ENCODE measurements around the gene RBMS1. TPM values are rescaled to one million over a fixed set of nuclear protein-coding genes. Genes with fewer than 3 reads are reported as not detected.

RBMS1 gene
- total and polyA plus RNA-seq, 2 of the 4 experiments (the other 2 are of a cell fraction), result 43.5 to 64.9 TPM

GRCh38 chr2:160417745-160418397 is 75.7 kb downstream of the RBMS1 start (continued):
- TF ChIP-seq, protein P1, sequence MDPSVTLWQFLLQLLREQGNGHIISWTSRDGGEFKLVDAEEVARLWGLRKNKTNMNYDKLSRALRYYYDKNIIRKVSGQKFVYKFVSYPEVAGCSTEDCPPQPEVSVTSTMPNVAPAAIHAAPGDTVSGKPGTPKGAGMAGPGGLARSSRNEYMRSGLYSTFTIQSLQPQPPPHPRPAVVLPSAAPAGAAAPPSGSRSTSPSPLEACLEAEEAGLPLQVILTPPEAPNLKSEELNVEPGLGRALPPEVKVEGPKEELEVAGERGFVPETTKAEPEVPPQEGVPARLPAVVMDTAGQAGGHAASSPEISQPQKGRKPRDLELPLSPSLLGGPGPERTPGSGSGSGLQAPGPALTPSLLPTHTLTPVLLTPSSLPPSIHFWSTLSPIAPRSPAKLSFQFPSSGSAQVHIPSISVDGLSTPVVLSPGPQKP (IDR thresholded peaks at IDR 0.05; ENCODE audit: borderline replicate concordance, low read depth, low read length), result no peak

GRCh38 chr2:160415991-160416390 is 77.6 kb downstream of the RBMS1 start:
- peak; percentile 86 for DNase-seq

More at GRCh38 chr2:160415991-160416390, 77.6 kb downstream of the RBMS1 start:
- dilution Hi-C loops (cut with HindIII; ENCODE audit: low sequenced_read_pairs, unreplicated experiment) (no loop called here), in situ Hi-C loops (cut with MboI; ENCODE audit: low sequenced_read_pairs) (loop anchor here (10.0 kb wide), 1 partner anchor 549 kb away; no protein-coding TSS in a partner anchor), intact Hi-C loops (cut with micrococcal nuclease) (no loop called here)
- Histone ChIP-seq H3K9ac (ENCODE audit: low read depth, low read length) (no peak overlapping the region), H2BK5ac (ENCODE audit: low read depth, low read length, poor library complexity, severe bottlenecking) (no peak overlapping the region), H3K4me1 (ENCODE audit: control insufficient read depth, insufficient read depth, low read length) (peaks cover 21% of the 10 kb centered on the region), H4K5ac (ENCODE audit: low read depth, low read length) (no peak overlapping the region), H3K4ac (ENCODE audit: low read depth, low read length) (no peak overlapping the region), H4K20me1 (ENCODE audit: insufficient read depth, low read length) (peaks cover 14% of the 10 kb centered on the region; the same call in 1 of the 2 replicates), H3K9me1 (ENCODE audit: insufficient read depth, low read length) (peaks cover 19% of the 10 kb centered on the region), H2BK20ac (ENCODE audit: low read depth, low read length) (no peak overlapping the region; the same call in 1 of the 2 replicates), H2AK5ac (ENCODE audit: low read depth, low read length) (no peak overlapping the region), H3K56ac (ENCODE audit: extremely low read depth, insufficient read depth, low read length) (no peak overlapping the region), H3K4me2 (ENCODE audit: low read depth, low read length) (no peak overlapping the region), H2AFZ (replicated peaks; ENCODE audit: low read length, poor library complexity) (no peak overlapping the region), H3K9me3 (ENCODE audit: control insufficient read depth, insufficient read depth, low read length) (no peaks in the 10 kb centered on the region), H2BK120ac (ENCODE audit: low read depth, low read length) (no peak overlapping the region), H2BK15ac (ENCODE audit: low read depth, low read length) (no peak overlapping the region), H4K8ac (ENCODE audit: low read depth in 2 of 2, low read length in 2 of 2) (peak overlapping the region in 1 of 2 experiments; percentile 20; a peak in 1 of 4 replicates), H3K14ac (replicated peaks; ENCODE audit: low read depth, low read length) (no peak overlapping the region), H3K23ac (ENCODE audit: low read depth, low read length) (peak overlapping the region; percentile 23; the same call in 1 of the 2 replicates), H3K18ac (ENCODE audit: low read depth, low read length) (no peak overlapping the region), H3K36me3 (ENCODE audit: control insufficient read depth, insufficient read depth, low read length) (no peaks in the 10 kb centered on the region), H4K91ac (ENCODE audit: insufficient read depth, low read depth, low read length) (no peak overlapping the region), H3K27me3 (ENCODE audit: control insufficient read depth, insufficient read depth, low read length) (no peaks in the 10 kb centered on the region), H3K27ac (ENCODE audit: insufficient read depth, low read length) (no peak overlapping the region), H2AK9ac (replicated peaks; ENCODE audit: low read depth, low read length, poor library complexity) (no peak overlapping the region), H3K4me3 (ENCODE audit: insufficient read depth, low read depth, low read length) (no peak overlapping the region), H3K79me1 (ENCODE audit: low read depth in 1 of 2, low read length in 2 of 2) (peaks cover 14 to 55% of the 10 kb centered on the region in 2 experiments; a peak in 3 of 4 replicates)
- CTCF ChIA-PET, result interaction anchor here (0.7 kb wide), 1 partner anchor 554 kb away, joined by 6 read pairs; no protein-coding TSS in a partner anchor
- TF ChIP-seq RFX5 (IDR thresholded peaks at IDR 0.05; ENCODE audit: low read depth, low read length) (no peak), MAFK (IDR thresholded peaks at IDR 0.05; ENCODE audit: low read depth, low read length) (no peak; the same call in 1 of the 2 replicates), NFE2L2 (IDR thresholded peaks at IDR 0.05; ENCODE audit: low read depth, low read length) (no peak), CEBPB (IDR thresholded peaks at IDR 0.05; ENCODE audit: low read depth, low read length) (peak; percentile 62)
- no TSS peak for BruUV-seq (replicated peaks)
- ATAC-seq (ENCODE audit: low read depth), result 0 out of 2 replicates have a peak, but pooled peaks have one; percentile 12
- WGBS, 2 experiments (ENCODE audit: extremely low coverage in 2 of 2, insufficient read length in 1 of 2), result no CpG with 5 or more reads among the region's 2 CpGs
- POLR2A ChIA-PET (ENCODE audit: unreplicated experiment), result no interaction called here

Measured in IMR-90 (cell line).